WTC11 (cell line): ENCODE results near the gene HLA-DQA2. TPM values are rescaled to one million over a fixed set of nuclear protein-coding genes. Genes with fewer than 3 reads are reported as not detected.
A peak's percentile ranks its signal among the peaks of the same experiment; 100 is the strongest.

ENCODE experiments used
- ATAC-seq: fragments of 200-7000 bp; cut with Tn5 transposase; 2 replicates; pipeline ENCODE4 v1.10.0; 2021; ENCODE audit warnings: mild to moderate bottlenecking, moderate library complexity
- Bru-seq: library from RNA; stranded (reverse); fragments of 400-500 nt; gene quantifications from one replicate; lab custom pipeline; 2021; lab: Mats Ljungman, UMichigan
- CTCF ChIA-PET: fragments of 300-600 bp; sonication (Branson Sonifier 250); formaldehyde crosslinking; loops from one replicate; lab custom pipeline; 2021; ENCODE audit warnings: antibody characterized with exemption; lab: Charles Lee
- POLR2A ChIA-PET: fragments of 350-600 bp; sonication (Branson Sonifier 250); formaldehyde crosslinking; loops from one replicate; lab custom pipeline; 2021; ENCODE audit warnings: antibody characterized with exemption; lab: Charles Lee
- DNase-seq: peaks from one replicate; pipeline ENCODE4 v3.0.0; 2021; ENCODE audit warnings: low spot score
- H3K27ac Mint-ChIP-seq: 2 replicates; pipeline ENCODE4 v1.8.0; 2021; ENCODE audit warnings: mixed read lengths
- H3K27me3 Mint-ChIP-seq: 2 replicates; pipeline ENCODE4 v1.8.0; 2021; ENCODE audit warnings: low read depth, mild to moderate bottlenecking, moderate library complexity, mixed read lengths
- H3K36me3 Mint-ChIP-seq: 2 replicates; pipeline ENCODE4 v1.8.0; 2021; ENCODE audit warnings: mixed read lengths
- H3K4me1 Mint-ChIP-seq: 2 replicates; pipeline ENCODE4 v1.8.0; 2022; ENCODE audit warnings: mixed read lengths
- H3K4me3 Mint-ChIP-seq: 2 replicates; pipeline ENCODE4 v1.8.0; 2021; ENCODE audit warnings: mild to moderate bottlenecking, moderate library complexity, mixed read lengths
- H3K9me3 Mint-ChIP-seq: 2 replicates; pipeline ENCODE4 v1.8.0; 2021; ENCODE audit warnings: mixed read lengths
- ATF1 ChIP-seq: sonication (generic); formaldehyde crosslinking; IDR thresholded peaks from 2 replicates; pipeline ENCODE4 v1.8.1; 2023; ENCODE audit warnings: mild to moderate bottlenecking, moderate library complexity, missing genetic modification reagents
- CREB1 ChIP-seq: sonication (generic); formaldehyde crosslinking; IDR thresholded peaks from 2 replicates; pipeline ENCODE4 v1.8.0; 2023; ENCODE audit warnings: mild to moderate bottlenecking, missing genetic modification reagents
- ERG ChIP-seq: fragments of 250-450 bp; sonication (Bioruptor Pico); IDR thresholded peaks from 2 replicates; pipeline ENCODE4 v1.8.0; 2021; ENCODE audit warnings: mild to moderate bottlenecking
- GABPB1 ChIP-seq: sonication (generic); formaldehyde crosslinking; IDR thresholded peaks from 2 replicates; pipeline ENCODE4 v1.8.1; 2023; ENCODE audit warnings: mild to moderate bottlenecking, missing genetic modification reagents
- GRHL2 ChIP-seq: fragments of 250-450 bp; sonication (Bioruptor Pico); IDR thresholded peaks from 2 replicates; pipeline ENCODE4 v1.8.0; 2022; ENCODE audit warnings: mild to moderate bottlenecking, moderate library complexity; ENCODE audit not compliant: insufficient replicate concordance, severe bottlenecking
- IRF2 ChIP-seq: sonication (generic); formaldehyde crosslinking; IDR thresholded peaks from 2 replicates; pipeline ENCODE4 v1.8.0; 2022; ENCODE audit warnings: low read depth, missing genetic modification reagents, borderline replicate concordance
- JUN ChIP-seq: sonication (generic); formaldehyde crosslinking; IDR thresholded peaks from 2 replicates; pipeline ENCODE4 v1.8.0; 2023; ENCODE audit warnings: mild to moderate bottlenecking, missing genetic modification reagents
- MLX ChIP-seq: sonication (generic); formaldehyde crosslinking; IDR thresholded peaks from 2 replicates; pipeline ENCODE4 v1.8.1; 2023; ENCODE audit warnings: mild to moderate bottlenecking, missing genetic modification reagents, moderate library complexity
- MYBL2 ChIP-seq: sonication (generic); formaldehyde crosslinking; IDR thresholded peaks from 2 replicates; pipeline ENCODE4 v1.8.1; 2023; ENCODE audit warnings: mild to moderate bottlenecking, moderate library complexity, missing genetic modification reagents
- NFATC4 ChIP-seq: fragments of 250-450 bp; sonication (Bioruptor Pico); IDR thresholded peaks from 2 replicates; pipeline ENCODE4 v1.9.0; 2021; ENCODE audit warnings: mild to moderate bottlenecking
- NFE2L1 ChIP-seq: sonication (generic); formaldehyde crosslinking; IDR thresholded peaks from 2 replicates; pipeline ENCODE4 v1.8.1; 2023; ENCODE audit warnings: missing genetic modification reagents
- PRRX2 ChIP-seq: fragments of 250-450 bp; sonication (Bioruptor Pico); IDR thresholded peaks from 2 replicates; pipeline ENCODE4 v1.8.0; 2021; ENCODE audit warnings: mild to moderate bottlenecking
- SP1 ChIP-seq: sonication (generic); formaldehyde crosslinking; conservative IDR thresholded peaks from 2 replicates; pipeline ENCODE4 v1.8.1; 2022; ENCODE audit warnings: missing genetic modification reagents
- ZBTB21 ChIP-seq: sonication (generic); formaldehyde crosslinking; IDR thresholded peaks from 2 replicates; pipeline ENCODE4 v1.8.1; 2023; ENCODE audit warnings: mild to moderate bottlenecking, missing genetic modification reagents, borderline replicate concordance
- ZBTB43 ChIP-seq: sonication (generic); formaldehyde crosslinking; IDR thresholded peaks from 2 replicates; pipeline ENCODE4 v1.8.1; 2023; ENCODE audit warnings: mild to moderate bottlenecking, missing genetic modification reagents
- ZNF232 ChIP-seq: sonication (generic); formaldehyde crosslinking; IDR thresholded peaks from 2 replicates; pipeline ENCODE4 v1.8.0; 2022; ENCODE audit warnings: mild to moderate bottlenecking, missing genetic modification reagents
- ZSCAN18 ChIP-seq: fragments of 250-450 bp; sonication (Bioruptor Pico); IDR thresholded peaks from 2 replicates; pipeline ENCODE4 v2.1.2; 2022; ENCODE audit warnings: mild to moderate bottlenecking, moderate library complexity
- long read RNA-seq, 3 experiments: library from RNA in 1 of 3; library from capped mRNA in 1 of 3; library from polyadenylated mRNA in 1 of 3; unstranded in 2 of 3; stranded (forward) in 1 of 3; transcript quantifications; one replicate each; pipeline ENCODE4 v2.0.0, GENCODE V29; 2021
- total RNA-seq: library from RNA; stranded (reverse); gene quantifications from 3 replicates; pipeline ENCODE4 v1.2.3, GENCODE V29; 2021
- TF ChIP-seq, protein P1 (sequence below): fragments of 250-450 bp; sonication (Bioruptor Pico); IDR thresholded peaks from 2 replicates; pipeline ENCODE4 v1.9.0; 2021; ENCODE audit warnings: mild to moderate bottlenecking
- TF ChIP-seq, protein P2 (sequence below): sonication (generic); formaldehyde crosslinking; IDR thresholded peaks from 2 replicates; pipeline ENCODE4 v1.8.0; 2022; ENCODE audit warnings: mild to moderate bottlenecking, missing genetic modification reagents
- TF ChIP-seq, protein P3 (sequence below): sonication (generic); formaldehyde crosslinking; IDR thresholded peaks from 2 replicates; pipeline ENCODE4 v1.8.1; 2022; ENCODE audit warnings: low read depth, missing genetic modification reagents, borderline replicate concordance

HLA-DQA2 gene
- total RNA-seq (not detected in 3 replicates), Bru-seq, nascent RNA (percentile 2 among the genes with signal in this experiment)
- long read RNA-seq, experiment 1, result 0 reads
- long read RNA-seq, experiment 2, result 0 reads
- long read RNA-seq, experiment 3, partial matches to known transcripts, result 0 of 1 reads
- long read RNA-seq, experiment 3, other reads (novel, unspliced or antisense), result 0 of 1 reads

DNA sequence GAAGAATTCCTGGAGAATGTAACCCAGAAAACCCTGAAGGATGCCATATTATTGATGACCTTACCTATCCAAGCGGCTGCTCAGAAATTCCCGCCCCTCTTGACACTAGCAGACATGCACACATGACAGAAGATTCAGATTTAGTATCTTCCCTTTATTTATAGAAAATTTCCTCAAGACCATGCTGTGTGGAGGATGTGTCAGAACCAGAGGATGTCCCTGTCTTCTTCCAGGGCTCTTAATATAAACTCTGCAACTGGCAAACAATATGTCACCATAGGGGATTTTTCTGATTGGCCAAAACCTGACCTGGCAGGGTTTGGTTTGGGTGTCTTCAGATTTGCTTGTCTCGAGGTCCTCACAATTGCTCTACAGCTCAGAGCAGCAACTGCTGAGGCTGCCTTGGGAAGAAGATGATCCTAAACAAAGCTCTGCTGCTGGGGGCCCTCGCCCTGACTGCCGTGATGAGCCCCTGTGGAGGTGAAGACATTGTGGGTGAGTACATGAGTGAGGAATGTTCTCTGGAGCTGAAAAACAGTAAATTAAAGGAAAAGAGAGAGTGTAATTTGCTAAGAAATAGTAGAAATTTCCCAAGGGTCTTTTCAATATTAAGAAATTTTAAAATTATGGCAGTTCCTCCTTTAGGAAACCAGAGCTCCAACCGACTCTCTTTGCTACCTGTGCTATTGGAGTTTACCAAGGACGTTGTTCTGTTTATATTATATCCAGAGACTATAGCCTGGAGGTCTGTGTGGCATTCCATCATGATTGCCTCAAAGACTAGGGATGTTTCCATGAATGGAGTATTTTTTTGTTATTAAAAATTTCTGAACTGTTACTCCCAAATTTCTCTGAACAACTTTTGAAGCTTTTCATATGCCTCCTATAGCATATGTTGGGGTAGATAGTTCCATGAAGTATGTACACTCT is at the start of gene HLA-DQA2:
TSS of gene HLA-DQA2 (plus strand) at position 361 of the 930 bp plus-strand sequence. CDS start at position 414, 53 bp downstream.
- Mint-ChIP-seq H3K36me3 (no peaks in the 10 kb centered on the region), H3K9me3 (no peaks in the 10 kb centered on the region), H3K27me3 (no peaks in the 10 kb centered on the region; the same call in 1 of the 2 replicates), H3K27ac (no peak within 1 kb of the TSS), H3K4me1 (no peaks in the 10 kb centered on the region), H3K4me3 (no peak within 1 kb of the TSS)
- TF ChIP-seq NFATC4 (CRISPR knock-in tag) (no peak), CREB1 (CRISPR knock-in tag) (no peak), JUN (no peak), ZBTB21 (no peak), SP1 (CRISPR knock-in tag) (no peak), GABPB1 (CRISPR knock-in tag) (no peak), GRHL2 (CRISPR knock-in tag) (no peak), NFE2L1 (CRISPR knock-in tag) (no peak), ZBTB43 (no peak), MLX (CRISPR knock-in tag) (no peak), ZSCAN18 (no peak), PRRX2 (CRISPR knock-in tag) (no peak), IRF2 (no peak), ERG (no peak), MYBL2 (CRISPR knock-in tag) (no peak), ATF1 (CRISPR knock-in tag) (no peak), ZNF232 (CRISPR knock-in tag) (no peak)
- TF ChIP-seq, protein P1, sequence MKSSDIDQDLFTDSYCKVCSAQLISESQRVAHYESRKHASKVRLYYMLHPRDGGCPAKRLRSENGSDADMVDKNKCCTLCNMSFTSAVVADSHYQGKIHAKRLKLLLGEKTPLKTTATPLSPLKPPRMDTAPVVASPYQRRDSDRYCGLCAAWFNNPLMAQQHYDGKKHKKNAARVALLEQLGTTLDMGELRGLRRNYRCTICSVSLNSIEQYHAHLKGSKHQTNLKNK (CRISPR knock-in tag), result no peak
- TF ChIP-seq, protein P2, sequence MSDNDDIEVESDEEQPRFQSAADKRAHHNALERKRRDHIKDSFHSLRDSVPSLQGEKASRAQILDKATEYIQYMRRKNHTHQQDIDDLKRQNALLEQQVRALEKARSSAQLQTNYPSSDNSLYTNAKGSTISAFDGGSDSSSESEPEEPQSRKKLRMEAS, result no peak
- TF ChIP-seq, protein P3, sequence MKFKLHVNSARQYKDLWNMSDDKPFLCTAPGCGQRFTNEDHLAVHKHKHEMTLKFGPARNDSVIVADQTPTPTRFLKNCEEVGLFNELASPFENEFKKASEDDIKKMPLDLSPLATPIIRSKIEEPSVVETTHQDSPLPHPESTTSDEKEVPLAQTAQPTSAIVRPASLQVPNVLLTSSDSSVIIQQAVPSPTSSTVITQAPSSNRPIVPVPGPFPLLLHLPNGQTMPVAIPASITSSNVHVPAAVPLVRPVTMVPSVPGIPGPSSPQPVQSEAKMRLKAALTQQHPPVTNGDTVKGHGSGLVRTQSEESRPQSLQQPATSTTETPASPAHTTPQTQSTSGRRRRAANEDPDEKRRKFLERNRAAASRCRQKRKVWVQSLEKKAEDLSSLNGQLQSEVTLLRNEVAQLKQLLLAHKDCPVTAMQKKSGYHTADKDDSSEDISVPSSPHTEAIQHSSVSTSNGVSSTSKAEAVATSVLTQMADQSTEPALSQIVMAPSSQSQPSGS, result no peak
- DNase-seq (no peak), ATAC-seq (no peak)
- ChIA-PET CTCF (no interaction called here), POLR2A (interaction anchor here (0.6 kb wide), 1 partner anchor 775 kb away, joined by 7 read pairs; no protein-coding TSS in a partner anchor)
